Gastrocnemius medialis (tissue), 4 donors: ENCODE results near the gene LRIG3.

ENCODE experiments used
- POLR2A ChIP-seq, 2 donors: fragments of 450-650 bp; IDR thresholded peaks; one replicate each; pipeline ENCODE4 v1.6.1; 2017; ENCODE audit warnings: antibody characterized with exemption in 2 of 2, mild to moderate bottlenecking in 2 of 2, moderate library complexity in 2 of 2
- TF ChIP-seq, protein P1 (sequence below), 5 experiments: fragments of 450-650 bp in 3 of 5; fragments of 200-600 bp in 2 of 5; sonication (generic) in 2 of 5; IDR thresholded peaks in 4 of 5; conservative IDR thresholded peaks in 1 of 5; 1 replicate in 4 of 5; 2 replicates in 1 of 5; pipeline ENCODE4 v1.5.1; 2016 to 2019; ENCODE audit warnings: antibody characterized with exemption in 5 of 5, mild to moderate bottlenecking in 3 of 5, moderate library complexity in 3 of 5

DNA sequence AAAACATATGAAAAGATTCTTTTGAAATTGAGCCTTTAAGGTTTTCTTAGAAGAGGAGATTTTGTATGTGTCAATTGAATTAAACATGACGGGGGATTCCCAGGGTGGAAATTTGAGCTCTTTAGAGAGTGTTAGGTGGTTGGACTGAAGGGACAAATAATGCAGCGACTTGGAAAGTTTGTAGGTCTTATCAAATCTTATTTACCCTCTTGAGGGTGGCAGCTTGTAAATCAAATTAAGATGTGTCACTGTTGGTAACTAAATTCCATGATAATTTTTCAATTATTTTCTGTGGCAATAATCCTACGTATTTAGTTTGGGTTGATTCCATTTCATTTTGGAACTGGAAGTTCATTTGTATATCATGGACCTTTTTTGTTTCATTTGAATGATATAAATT lies 33.7 kb upstream of the LRIG3 start:
- TF ChIP-seq, protein P1, sequence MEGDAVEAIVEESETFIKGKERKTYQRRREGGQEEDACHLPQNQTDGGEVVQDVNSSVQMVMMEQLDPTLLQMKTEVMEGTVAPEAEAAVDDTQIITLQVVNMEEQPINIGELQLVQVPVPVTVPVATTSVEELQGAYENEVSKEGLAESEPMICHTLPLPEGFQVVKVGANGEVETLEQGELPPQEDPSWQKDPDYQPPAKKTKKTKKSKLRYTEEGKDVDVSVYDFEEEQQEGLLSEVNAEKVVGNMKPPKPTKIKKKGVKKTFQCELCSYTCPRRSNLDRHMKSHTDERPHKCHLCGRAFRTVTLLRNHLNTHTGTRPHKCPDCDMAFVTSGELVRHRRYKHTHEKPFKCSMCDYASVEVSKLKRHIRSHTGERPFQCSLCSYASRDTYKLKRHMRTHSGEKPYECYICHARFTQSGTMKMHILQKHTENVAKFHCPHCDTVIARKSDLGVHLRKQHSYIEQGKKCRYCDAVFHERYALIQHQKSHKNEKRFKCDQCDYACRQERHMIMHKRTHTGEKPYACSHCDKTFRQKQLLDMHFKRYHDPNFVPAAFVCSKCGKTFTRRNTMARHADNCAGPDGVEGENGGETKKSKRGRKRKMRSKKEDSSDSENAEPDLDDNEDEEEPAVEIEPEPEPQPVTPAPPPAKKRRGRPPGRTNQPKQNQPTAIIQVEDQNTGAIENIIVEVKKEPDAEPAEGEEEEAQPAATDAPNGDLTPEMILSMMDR (IDR thresholded peaks at IDR 0.05 in 4 of 5, conservative IDR thresholded peaks at IDR 0.05 in 1 of 5): no peak
- TF ChIP-seq POLR2A (IDR thresholded peaks at IDR 0.05): no peak
